Right lobe of liver (tissue), 6 donors: ENCODE measurements around the gene SUSD6. TPM values are rescaled to one million over a fixed set of nuclear protein-coding genes. Genes with fewer than 3 reads are reported as not detected.

ENCODE experiments used
- ATAC-seq, 4 donors: fragments of 200-7000 bp; cut with Tn5 transposase; one replicate each; pipeline ENCODE4 v1.9.1; 2020; ENCODE audit warnings: mild to moderate bottlenecking in 4 of 4, moderate library complexity in 4 of 4
- DNase-seq, 3 donors: peaks; one replicate each; pipeline ENCODE4 v3.0.0-alpha.2; 2020
- H3K27ac ChIP-seq, 3 donors: fragments of 200-600 bp; one replicate each; pipeline ENCODE4 v1.8.0; 2022
- H3K27me3 ChIP-seq, 2 donors: fragments of 200-600 bp; one replicate each; pipeline ENCODE4 v1.8.0; 2022
- H3K36me3 ChIP-seq, 4 donors: fragments of 200-600 bp; sonication (generic) in 1 of 4; one replicate each; pipeline versions ENCODE4 v1.5.1 to v1.8.0; 2017 to 2022; ENCODE audit warnings: control low read depth in 1 of 4
- H3K4me1 ChIP-seq, 4 donors: fragments of 200-600 bp; sonication (generic) in 1 of 4; one replicate each; pipeline versions ENCODE4 v1.5.1 to v1.8.0; 2017 to 2022; ENCODE audit warnings: control low read depth in 1 of 4
- H3K4me3 ChIP-seq, 3 donors: fragments of 200-600 bp; one replicate each; pipeline ENCODE4 v1.8.0; 2022
- H3K9me3 ChIP-seq, 4 donors: fragments of 200-600 bp; sonication (generic) in 1 of 4; one replicate each; pipeline versions ENCODE4 v1.5.1 to v1.8.0; 2017 to 2022; ENCODE audit warnings: control low read depth in 1 of 4
- POLR2A ChIP-seq: fragments of 450-650 bp; IDR thresholded peaks from one replicate; pipeline ENCODE4 v1.6.1; 2017; ENCODE audit warnings: antibody characterized with exemption, mild to moderate bottlenecking
- WGBS: methylation state at CpG from one replicate; pipeline ENCODE4 v1.1.6; 2018; ENCODE audit warnings: low coverage, low lambda C conversion rate; ENCODE audit not compliant: insufficient coverage; ENCODE audit errors: missing lambda C conversion rate; 5-methylcytosine and 5-hydroxymethylcytosine counted together
- intact Hi-C, 2 donors: fragments of 100-400 bp; cut with DNase I; formaldehyde crosslinking; loops; one replicate each; pipeline versions ENCODE4 v1.11.2 to v1.14.1; 2022
- total RNA-seq, 6 experiments: library from RNA; depleted of rRNA in 2 of 6; stranded (reverse); fragments of >200 nt in 2 of 6; fragmentation: NEBNext Ultra II Directional in 3 of 6; extraction: Animal tissue kit (Norgen Biotek cat#: 25700) in 3 of 6; gene quantifications; one replicate each; pipeline versions ENCODE4 v1.1.0 to v1.2.4, GENCODE V29; 2016 to 2023
- TF ChIP-seq, protein P1 (sequence below), 4 donors: fragments of 200-600 bp in 3 of 4; fragments of 450-650 bp in 1 of 4; IDR thresholded peaks; one replicate each; pipeline versions ENCODE4 v1.5.1 to v1.8.0; 2016 to 2022; ENCODE audit warnings: antibody characterized with exemption in 4 of 4, mild to moderate bottlenecking in 2 of 4
- donor health status: DM: no; HTN: yes; CAD: no.
- donor health status: DM: no; HTN: no; CAD: no.
- donor health status: DM: no; HTN: no; CAD: no.
- donor health status: DM: no; HTN: yes; CAD: no.
- donor health status: DM: no; HTN: yes; CAD: no.

Gene SUSD6
- total RNA-seq, 6 experiments from 2014 or later, result 9.6 to 17.4 (median 12.5) TPM

- TF ChIP-seq POLR2A, result no peak
- TF ChIP-seq, protein P1, sequence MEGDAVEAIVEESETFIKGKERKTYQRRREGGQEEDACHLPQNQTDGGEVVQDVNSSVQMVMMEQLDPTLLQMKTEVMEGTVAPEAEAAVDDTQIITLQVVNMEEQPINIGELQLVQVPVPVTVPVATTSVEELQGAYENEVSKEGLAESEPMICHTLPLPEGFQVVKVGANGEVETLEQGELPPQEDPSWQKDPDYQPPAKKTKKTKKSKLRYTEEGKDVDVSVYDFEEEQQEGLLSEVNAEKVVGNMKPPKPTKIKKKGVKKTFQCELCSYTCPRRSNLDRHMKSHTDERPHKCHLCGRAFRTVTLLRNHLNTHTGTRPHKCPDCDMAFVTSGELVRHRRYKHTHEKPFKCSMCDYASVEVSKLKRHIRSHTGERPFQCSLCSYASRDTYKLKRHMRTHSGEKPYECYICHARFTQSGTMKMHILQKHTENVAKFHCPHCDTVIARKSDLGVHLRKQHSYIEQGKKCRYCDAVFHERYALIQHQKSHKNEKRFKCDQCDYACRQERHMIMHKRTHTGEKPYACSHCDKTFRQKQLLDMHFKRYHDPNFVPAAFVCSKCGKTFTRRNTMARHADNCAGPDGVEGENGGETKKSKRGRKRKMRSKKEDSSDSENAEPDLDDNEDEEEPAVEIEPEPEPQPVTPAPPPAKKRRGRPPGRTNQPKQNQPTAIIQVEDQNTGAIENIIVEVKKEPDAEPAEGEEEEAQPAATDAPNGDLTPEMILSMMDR (IDR thresholded peaks at IDR 0.05), result no peak
- intact Hi-C loops, result no loop called here
- no peaks in the 10 kb centered on the region for H3K9me3 ChIP-seq
- H3K27ac ChIP-seq, result peak overlapping the region in 2 of 3 donors; percentile 63 to 75
- no peak overlapping the region for H3K4me3 ChIP-seq
- H3K4me1 ChIP-seq, result peaks cover 0 to 21% (median 11%) of the 10 kb centered on the region in 4 donors
- H3K27me3 ChIP-seq, result no peaks in the 10 kb centered on the region
- H3K36me3 ChIP-seq, result no peaks in the 10 kb centered on the region
- DNase-seq (no peak), ATAC-seq (peak; percentile 2 to 13 (median 11))
These were observed 5.7 kb upstream of the SUSD6 start for GRCh38 chr14:69605738-69606137.

DNA sequence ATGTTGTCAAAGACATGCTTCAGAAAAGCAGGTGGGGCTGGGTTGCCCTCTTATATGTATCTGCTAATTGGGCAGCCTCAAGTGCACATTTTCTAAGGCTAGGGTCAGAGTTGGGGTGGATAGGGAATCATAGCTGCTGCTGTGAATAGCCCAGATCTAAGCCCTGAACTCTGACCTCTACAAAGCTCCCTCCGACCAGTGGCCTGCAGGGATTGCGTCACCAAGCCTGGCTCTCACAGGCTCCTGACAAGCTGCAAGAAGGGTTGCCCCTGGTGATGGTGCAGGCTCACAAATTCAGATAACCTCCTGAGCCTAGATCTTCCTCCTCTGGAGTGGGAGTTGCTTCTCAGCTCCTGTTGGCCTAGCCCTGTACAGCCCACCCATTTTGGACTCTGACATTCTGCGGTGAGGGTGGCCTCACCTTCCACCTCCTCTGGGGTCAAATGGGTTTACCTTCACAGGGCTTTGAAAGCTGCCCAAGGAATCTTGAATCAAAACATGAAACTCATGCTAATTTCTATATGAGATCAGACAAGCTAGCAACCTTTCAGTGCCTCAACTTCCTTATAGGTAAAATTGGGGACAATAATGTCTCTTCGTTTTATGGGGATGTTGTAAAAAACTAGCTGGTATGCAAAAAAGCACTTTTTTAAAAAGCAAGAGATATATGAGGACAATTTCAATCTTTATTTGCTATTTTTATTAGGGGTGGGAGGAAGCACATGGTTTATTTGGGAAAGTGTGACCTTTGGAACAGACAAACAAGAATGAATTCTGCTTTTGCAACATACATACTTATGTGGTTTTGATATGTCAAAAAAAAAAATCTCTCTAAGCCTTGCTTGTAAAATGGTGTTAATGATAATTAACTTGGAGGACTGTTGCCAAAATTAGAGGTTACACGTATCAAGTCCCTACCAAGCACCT lies 4.9 kb upstream of the SUSD6 start:
- ATAC-seq, result peak; percentile 87 to 94 (median 90)
- Histone ChIP-seq H3K27ac (peak overlapping the region; percentile 45 to 75 (median 63)), H3K36me3 (no peaks in the 10 kb centered on the region), H3K9me3 (no peaks in the 10 kb centered on the region), H3K4me1 (peaks cover 0 to 24% (median 13%) of the 10 kb centered on the region in 4 donors), H3K27me3 (no peaks in the 10 kb centered on the region), H3K4me3 (no peak overlapping the region)
- intact Hi-C loops, result no loop called here
- TF ChIP-seq POLR2A, result no peak
- TF ChIP-seq, protein P1 (IDR thresholded peaks at IDR 0.05), result no peak
- DNase-seq, result peak; percentile 89 to 93 (median 93)
- WGBS, result 20% methylated on average over 4 of the region's 5 CpGs

DNA sequence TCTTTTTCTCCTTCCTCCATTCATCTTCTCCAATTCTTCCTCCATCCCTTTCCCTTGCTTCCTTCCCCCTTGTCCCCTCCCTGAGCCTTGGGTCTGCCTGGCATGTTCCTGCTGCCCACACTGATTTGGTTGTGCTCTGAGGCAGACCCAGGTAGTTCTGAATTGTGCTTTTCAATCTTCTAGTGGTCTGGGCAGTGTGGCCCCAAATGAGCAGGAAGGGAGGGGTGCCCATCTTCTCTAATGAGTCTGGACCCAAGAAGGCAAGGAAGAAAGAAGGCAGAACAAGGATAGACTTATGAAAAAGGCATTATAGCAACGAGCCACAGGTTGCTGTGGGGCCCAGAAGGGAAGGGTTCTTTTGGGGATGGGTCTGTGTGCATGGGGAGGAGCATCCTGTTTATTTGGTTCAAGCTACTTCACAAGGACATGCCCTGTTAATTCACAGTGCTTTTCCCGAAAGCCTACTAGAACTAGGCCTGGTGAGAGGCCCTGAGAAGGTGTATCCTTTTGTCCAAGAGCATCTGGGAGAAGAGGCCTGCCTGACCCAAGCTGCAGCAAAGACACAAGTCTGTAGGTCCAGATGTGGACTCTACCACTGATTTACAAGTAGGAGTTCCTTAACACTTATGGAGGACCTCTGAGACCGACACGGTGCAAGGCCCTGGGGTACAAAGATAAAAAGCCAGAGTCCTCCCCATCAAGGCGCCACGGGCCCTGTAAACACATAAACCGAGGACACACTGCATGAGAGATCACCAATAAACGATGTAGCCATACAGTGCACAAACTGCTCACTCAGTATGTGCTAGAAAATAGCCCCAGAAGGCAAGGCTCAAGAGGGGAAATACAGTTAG lies 1.1 kb upstream of the SUSD6 start:
- intact Hi-C loops, result no loop called here
- H3K27me3 ChIP-seq, result no peaks in the 10 kb centered on the region
- no peak for ATAC-seq

GRCh38 chr14:69610874-69611171 lies 573 bp upstream of the SUSD6 start:
- WGBS, result 8% methylated on average over 7 of the region's 8 CpGs
- DNase-seq (no peak), ATAC-seq (no peak)
- Histone ChIP-seq H3K27me3 (no peaks in the 10 kb centered on the region), H3K4me3 (peak overlapping the region; percentile 41 to 74 (median 48)), H3K9me3 (no peaks in the 10 kb centered on the region), H3K36me3 (no peaks in the 10 kb centered on the region), H3K27ac (peak overlapping the region; percentile 49 to 76 (median 68)), H3K4me1 (peaks cover 0 to 40% (median 22%) of the 10 kb centered on the region in 4 donors)
- TF ChIP-seq POLR2A, result no peak
- TF ChIP-seq, protein P1 (IDR thresholded peaks at IDR 0.05), result no peak
- intact Hi-C loops, result no loop called here

More for the DNA sequence above, 1.1 kb upstream of the SUSD6 start:
- 51% methylated on average over 7 of the region's 8 CpGs for WGBS
- H3K36me3 ChIP-seq, result no peaks in the 10 kb centered on the region
- TF ChIP-seq, protein P1 (IDR thresholded peaks at IDR 0.05), result no peak
- TF ChIP-seq POLR2A, result no peak
- peak overlapping the region in 2 of 3 donors; percentile 48 to 74 for H3K4me3 ChIP-seq
- H3K9me3 ChIP-seq, result no peaks in the 10 kb centered on the region
- peaks cover 0 to 40% (median 21%) of the 10 kb centered on the region in 4 donors for H3K4me1 ChIP-seq
- peak overlapping the region; percentile 49 to 76 (median 68) for H3K27ac ChIP-seq
- no peak for DNase-seq
